Heart right ventricle (tissue), 16 donors: Measurements from ENCODE around the gene EMC9. TPM values are rescaled to one million over a fixed set of nuclear protein-coding genes. Genes with fewer than 3 reads are reported as not detected.

Experiments used
- ATAC-seq, 8 donors: fragments of 200-7000 bp; cut with Tn5 transposase; one replicate each; pipeline ENCODE4 v1.9.1; 2020; ENCODE audit warnings: mild to moderate bottlenecking in 8 of 8, moderate library complexity in 8 of 8, moderate number of reproducible peaks in 1 of 8
- DNase-seq, 2 donors: peaks; one replicate each; pipeline ENCODE4 v3.0.0-alpha.2; 2020
- H3K27ac ChIP-seq, 10 donors: fragments of 200-600 bp; sonication (generic) in 2 of 10; one replicate each; pipeline versions ENCODE4 v1.5.0 to v1.8.0; 2020 to 2022; ENCODE audit warnings: mild to moderate bottlenecking in 3 of 10
- H3K27me3 ChIP-seq, 7 donors: fragments of 200-600 bp; one replicate each; pipeline ENCODE4 v1.8.0; 2021 to 2022; ENCODE audit warnings: mild to moderate bottlenecking in 2 of 7
- H3K36me3 ChIP-seq, 9 donors: fragments of 200-600 bp; sonication (generic) in 1 of 9; one replicate each; pipeline versions ENCODE4 v1.5.0 to v1.8.0; 2020 to 2022; ENCODE audit warnings: mild to moderate bottlenecking in 2 of 9
- H3K4me1 ChIP-seq, 9 donors: fragments of 200-600 bp; sonication (generic) in 1 of 9; one replicate each; pipeline versions ENCODE4 v1.5.0 to v1.8.0; 2020 to 2022; ENCODE audit warnings: mild to moderate bottlenecking in 4 of 9
- H3K4me3 ChIP-seq, 10 donors: fragments of 200-600 bp; sonication (generic) in 2 of 10; one replicate each; pipeline versions ENCODE4 v1.5.0 to v1.8.0; 2020 to 2022; ENCODE audit warnings: mild to moderate bottlenecking in 7 of 10, moderate library complexity in 2 of 10
- H3K9me3 ChIP-seq, 11 donors: fragments of 200-600 bp in 10 of 11; sonication (generic) in 2 of 11; one replicate each; pipeline versions ENCODE4 v1.5.0 to v1.8.0; 2013 to 2022; ENCODE audit warnings: mild to moderate bottlenecking in 2 of 11, control low read depth in 1 of 11, moderate library complexity in 1 of 11
- CTCF ChIP-seq, 9 donors: fragments of 200-600 bp; sonication (generic) in 2 of 9; IDR thresholded peaks; one replicate each; pipeline versions ENCODE4 v1.5.0 to v1.8.0; 2021 to 2022; ENCODE audit warnings: antibody characterized with exemption in 9 of 9, mild to moderate bottlenecking in 5 of 9, moderate library complexity in 1 of 9
- WGBS, 2 donors: extraction: QIAGEN DNeasy Blood & Tissue Kit; methylation state at CpG; one replicate each; pipeline ENCODE4 v1.1.7; 2013; ENCODE audit warnings: inconsistent platforms in 1 of 2; 5-methylcytosine and 5-hydroxymethylcytosine counted together
- intact Hi-C, 10 donors: fragments of 100-400 bp; cut with DNase I; formaldehyde crosslinking; loops; one replicate each; pipeline versions ENCODE4 v1.11.1 to v1.14.2; 2022
- polyA plus RNA-seq, 2 donors: library from polyadenylated mRNA; stranded (reverse); fragments of 200-250 nt; gene quantifications; one replicate each; pipeline ENCODE4 v1.2.3, GENCODE V29; 2013
- total RNA-seq, 10 donors: library from RNA; stranded (reverse); fragmentation: NEBNext Ultra II Directional in 3 of 10; extraction: Animal tissue kit (Norgen Biotek cat#: 25700) in 3 of 10; gene quantifications; one replicate each; pipeline versions ENCODE4 v1.2.1 to v1.2.4, GENCODE V29; 2021 to 2023
- donor health status: Arrhythmogenic right ventricular cardiomyopathy.
- donor health status: ischemic (EF 13 %, LVEDD 7.1; RV severe dilation, severe dysfunction).
- donor health status: healthy with polysubstance abuse.
- donor health status: DM: no; HTN: yes; CAD: no.
- donor health status: DM: no; HTN: no; CAD: no.
- donor health status: ischemic (EF 25% LVEDD 6.9; RV normal size, moderate dysfunction).
- donor health status: ischemic (EF 25% LVEDD 5.7; RV mildly dilated, moderate dysfunction).
- donor health status: healthy.
- donor health status: DM: yes; HTN: yes; CAD: no.
- donor health status: Ischemic cardiomyopathy.
- donor health status: ischemic (EF 35%, LVEDD 5.7; RV mildly dilated, moderate dysfunction).
- donor health status: nonischemic (EF 11% LVEDD 7.7; RV severe dilation, severe dysfunction).
- donor health status: DM: yes; HTN: yes; CAD: no.
- donor health status: PGD.
- donor health status: ischemic (EF 29% LVEDD 5.4; RV normal size, mild dysfunction).
- donor health status: nonischemic (EF 23%, LVEDD 6.1; RV moderate dilation, normal function).

The EMC9 gene
- total and polyA plus RNA-seq, 12 donors: 10.2 to 44.3 (median 14.4) TPM

- no peaks in the 10 kb centered on the region for H3K9me3 ChIP-seq
- no peak for TF ChIP-seq CTCF (IDR thresholded peaks at IDR 0.05)
- H3K27ac ChIP-seq: peak overlapping the region in 1 of 10 donors; percentile 11
- H3K27me3 ChIP-seq: no peaks in the 10 kb centered on the region
- H3K4me1 ChIP-seq: no peaks in the 10 kb centered on the region
- H3K4me3 ChIP-seq: no peak overlapping the region
- 69 to 80% methylated on average over 8 of the region's 8 CpGs for WGBS, 2 donors
- peak in 3 of 8 donors; percentile 4 to 24 (median 21) for ATAC-seq
- DNase-seq: no peak
- H3K36me3 ChIP-seq: peaks cover 0 to 70% (median 51%) of the 10 kb centered on the region in 9 donors
- intact Hi-C loops: no loop called here
Measured at GRCh38 chr14:24122898-24123297, 18.5 kb downstream of the EMC9 start.

- 98 to 99% methylated on average over 4 of the region's 4 CpGs for WGBS, 2 donors
- intact Hi-C loops: no loop called here
- H3K27ac ChIP-seq: no peak overlapping the region
- no peaks in the 10 kb centered on the region for H3K4me1 ChIP-seq
- peaks cover 0 to 75% (median 56%) of the 10 kb centered on the region in 9 donors for H3K36me3 ChIP-seq
- H3K27me3 ChIP-seq: no peaks in the 10 kb centered on the region
- ATAC-seq (peak in 1 of 8 donors; percentile 6), DNase-seq (no peak)
- TF ChIP-seq CTCF (IDR thresholded peaks at IDR 0.05): no peak
- no peak overlapping the region for H3K4me3 ChIP-seq
- H3K9me3 ChIP-seq: no peaks in the 10 kb centered on the region
Measured at GRCh38 chr14:24122416-24122815, 19.0 kb downstream of the EMC9 start.

- H3K27ac ChIP-seq: no peak overlapping the region
- ATAC-seq (no peak), DNase-seq (no peak)
- H3K9me3 ChIP-seq: no peaks in the 10 kb centered on the region
- peaks cover 0 to 12% (median 5%) of the 10 kb centered on the region in 9 donors for H3K4me1 ChIP-seq
- 93 to 96% methylated on average over 8 of the region's 8 CpGs for WGBS, 2 donors
- H3K36me3 ChIP-seq: peaks cover 0 to 84% (median 61%) of the 10 kb centered on the region in 9 donors
- no peak for TF ChIP-seq CTCF (IDR thresholded peaks at IDR 0.05)
- H3K4me3 ChIP-seq: no peak overlapping the region
- intact Hi-C loops: no loop called here
- H3K27me3 ChIP-seq: no peaks in the 10 kb centered on the region
Measured at GRCh38 chr14:24121210-24121609, 20.2 kb downstream of the EMC9 start.

- WGBS, 2 donors: 92 to 97% methylated on average over 6 of the region's 6 CpGs
- intact Hi-C loops: no loop called here
- Histone ChIP-seq H3K27ac (no peak overlapping the region), H3K36me3 (peaks cover 0 to 82% (median 61%) of the 10 kb centered on the region in 9 donors), H3K4me1 (peaks cover 6 to 22% (median 14%) of the 10 kb centered on the region in 9 donors), H3K4me3 (no peak overlapping the region), H3K9me3 (no peaks in the 10 kb centered on the region), H3K27me3 (no peaks in the 10 kb centered on the region)
- no peak for TF ChIP-seq CTCF (IDR thresholded peaks at IDR 0.05)
- ATAC-seq (no peak), DNase-seq (no peak)
Measured at GRCh38 chr14:24119691-24120090, 21.7 kb downstream of the EMC9 start.
